ENCODE results near the gene ZHX3. TPM values are rescaled to one million over a fixed set of nuclear protein-coding genes. Genes with fewer than 3 reads are reported as not detected.
A peak's percentile ranks its signal among the peaks of the same experiment; 100 is the strongest.

The ZHX3 gene
- total and polyA plus RNA-seq, 2 of the 13 experiments (the other 11 are each of a cell fraction or from before 2014, with no cell fraction given), result 8.4 to 11.7 TPM

GRCh38 chr20:41135187-41135887, 182.2 kb downstream of the ZHX3 start (continued):
- TF ChIP-seq ZBTB39 (CRISPR knock-in tag; IDR thresholded peaks at IDR 0.05) (no peak), ZNF512 (CRISPR knock-in tag; IDR thresholded peaks at IDR 0.05) (no peak), ZNF484 (CRISPR knock-in tag; IDR thresholded peaks at IDR 0.05; ENCODE audit: borderline replicate concordance, low read depth) (no peak), CCAR2 (optimal IDR thresholded peaks at IDR 0.05; ENCODE audit: low read depth, low read length) (no peak), KAT7 (CRISPR knock-in tag; IDR thresholded peaks at IDR 0.05; ENCODE audit: borderline replicate concordance) (no peak), ZNF343 (CRISPR knock-in tag; IDR thresholded peaks at IDR 0.05) (no peak), ZBTB44 (CRISPR knock-in tag; IDR thresholded peaks at IDR 0.05) (0 out of 2 replicates have a peak, but pooled peaks have one; percentile 69), ZNF570 (CRISPR knock-in tag; IDR thresholded peaks at IDR 0.05; ENCODE audit: borderline replicate concordance) (no peak), ZNF546 (CRISPR knock-in tag; conservative IDR thresholded peaks at IDR 0.05) (0 out of 2 replicates have a peak, but pooled peaks have one; percentile 35), RELA (CRISPR knock-in tag; IDR thresholded peaks at IDR 0.05) (peak; percentile 92), ZBTB7B (CRISPR knock-in tag; IDR thresholded peaks at IDR 0.05) (peak; percentile 80), TCF12 (IDR thresholded peaks at IDR 0.05) (no peak), TCF12 (CRISPR knock-in tag; IDR thresholded peaks at IDR 0.05) (no peak), ATF1 (CRISPR knock-in tag; IDR thresholded peaks at IDR 0.05) (no peak), GTF3A (CRISPR knock-in tag; conservative IDR thresholded peaks at IDR 0.05) (no peak), MXD4 (CRISPR knock-in tag; IDR thresholded peaks at IDR 0.05) (no peak)
